Endodermal cell (in vitro differentiated cells): ENCODE results near the gene COPA. TPM values are rescaled to one million over a fixed set of nuclear protein-coding genes. Genes with fewer than 3 reads are reported as not detected.

Source experiments
- DNase-seq: peaks from one replicate; pipeline ENCODE4 v3.0.0-alpha.2; 2017
- H3K27ac ChIP-seq: 2 replicates; pipeline ENCODE4 v1.5.1; 2013; ENCODE audit warnings: mild to moderate bottlenecking, low read depth, low read length, moderate library complexity
- H3K27me3 ChIP-seq: 2 replicates; pipeline ENCODE4 v1.6.1; 2013; ENCODE audit warnings: mild to moderate bottlenecking, low read length, moderate library complexity; ENCODE audit not compliant: insufficient read depth, control insufficient read depth, poor library complexity, severe bottlenecking
- H3K36me3 ChIP-seq: 2 replicates; pipeline ENCODE4 v1.7.0; 2013; ENCODE audit warnings: mild to moderate bottlenecking, low read length, moderate library complexity; ENCODE audit not compliant: control insufficient read depth, insufficient read depth
- H3K4me1 ChIP-seq: one replicate; pipeline ENCODE4 v1.7.0; 2013; ENCODE audit warnings: low read length; ENCODE audit not compliant: control insufficient read depth, insufficient read depth
- H3K4me3 ChIP-seq: 2 replicates; pipeline ENCODE4 v1.5.1; 2013; ENCODE audit warnings: mild to moderate bottlenecking, low read length, moderate library complexity
- H3K9ac ChIP-seq: 2 replicates; pipeline ENCODE4 v1.6.1; 2013; ENCODE audit warnings: mild to moderate bottlenecking, low read length, moderate library complexity; ENCODE audit not compliant: poor library complexity, severe bottlenecking; ENCODE audit errors: extremely low read depth
- H3K9me3 ChIP-seq: 2 replicates; pipeline ENCODE4 v1.6.1; 2013; ENCODE audit warnings: mild to moderate bottlenecking, low read length, moderate library complexity; ENCODE audit not compliant: control insufficient read depth
- H3K27ac Mint-ChIP-seq: 2 replicates; pipeline ENCODE4 v1.8.0; 2020; ENCODE audit warnings: mixed read lengths
- H3K27me3 Mint-ChIP-seq: 2 replicates; pipeline ENCODE4 v1.8.0; 2021; ENCODE audit warnings: mild to moderate bottlenecking, mixed read lengths; ENCODE audit not compliant: insufficient read depth
- H3K36me3 Mint-ChIP-seq: 2 replicates; pipeline ENCODE4 v1.8.0; 2020; ENCODE audit warnings: low read depth, mixed read lengths
- H3K4me1 Mint-ChIP-seq: 2 replicates; pipeline ENCODE4 v1.8.0; 2020; ENCODE audit warnings: mixed read lengths
- H3K4me3 Mint-ChIP-seq: 2 replicates; pipeline ENCODE4 v1.8.0; 2020; ENCODE audit warnings: mild to moderate bottlenecking, moderate library complexity, mixed read lengths
- H3K9me3 Mint-ChIP-seq: 2 replicates; pipeline ENCODE4 v1.8.0; 2020; ENCODE audit warnings: mild to moderate bottlenecking, mixed read lengths
- CTCF ChIP-seq: fragments of 200-600 bp; sonication (generic); conservative IDR thresholded peaks from 2 replicates; pipeline ENCODE4 v1.5.0; 2021; ENCODE audit warnings: antibody characterized with exemption, mild to moderate bottlenecking
- WGBS, 2 experiments: methylation state at CpG; one replicate each; pipeline versions ENCODE4 v1.1.5 to v1.1.7; 2013; ENCODE audit warnings: missing lambda C conversion rate in 2 of 2, mixed read lengths in 1 of 2; ENCODE audit not compliant: insufficient coverage in 1 of 2, insufficient read length in 1 of 2; 5-methylcytosine and 5-hydroxymethylcytosine counted together
- total RNA-seq, 2 donors: library from RNA; stranded (reverse); fragmentation: NEBNext Ultra II Directional in 1 of 2; extraction: Animal tissue kit (Norgen Biotek cat#: 25700) in 1 of 2; gene quantifications; 2 replicates in 1 of 2; 3 replicates in 1 of 2; pipeline ENCODE4 v1.2.1, GENCODE V29; 2021

COPA gene
- total RNA-seq, 2 donors from 2014 or later: 159 to 174 TPM

DNA sequence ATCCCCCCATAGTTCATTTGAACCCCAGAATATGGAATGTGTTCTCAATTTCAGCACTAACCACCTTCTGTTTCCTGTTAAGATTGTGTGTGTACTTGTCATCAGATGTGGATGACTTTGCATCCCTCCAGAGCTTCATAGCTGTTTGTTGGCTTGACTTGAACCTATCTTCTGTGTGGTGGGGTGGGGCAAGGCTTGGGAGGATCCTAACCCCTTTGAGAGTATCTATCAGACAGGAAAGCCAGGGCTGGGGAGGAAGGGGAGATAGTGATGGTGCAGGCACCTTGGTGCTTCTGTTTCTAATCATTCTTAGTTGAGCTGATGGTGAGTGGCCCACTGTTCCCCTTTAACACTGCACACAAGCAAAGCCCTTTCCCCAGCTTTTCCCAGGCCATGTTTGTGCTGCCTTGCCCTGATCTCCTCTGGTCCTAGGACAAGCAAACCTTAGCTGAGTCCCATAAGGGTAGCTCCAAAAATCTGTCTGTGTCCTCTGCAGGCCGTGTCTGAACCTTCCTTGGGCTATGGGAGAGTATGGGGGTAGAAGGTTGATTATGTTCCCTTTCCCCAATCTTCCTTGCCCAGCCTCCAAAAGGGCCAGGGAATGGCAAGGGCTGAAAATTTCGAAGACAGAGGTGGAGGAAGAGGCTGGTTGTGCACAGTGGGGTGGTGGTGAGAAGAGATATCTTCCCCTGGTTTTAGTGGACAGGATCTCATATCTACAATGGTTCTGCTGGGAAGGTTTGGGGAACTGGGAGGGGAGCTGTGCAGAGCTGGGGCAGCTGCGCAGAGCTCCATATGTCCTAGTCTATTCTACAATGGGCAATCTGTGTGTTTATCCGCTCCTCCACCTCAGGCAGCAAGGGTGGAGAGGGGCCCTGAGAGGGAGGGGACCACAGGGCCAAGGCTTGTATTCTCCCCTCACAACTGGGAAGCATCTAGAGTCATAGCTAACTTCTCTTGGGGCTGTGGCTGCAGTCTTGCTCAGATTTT, 25.2 kb upstream of the COPA start:
- Mint-ChIP-seq H3K36me3 (no peaks in the 10 kb centered on the region), H3K4me1 (no peaks in the 10 kb centered on the region), H3K9me3 (no peaks in the 10 kb centered on the region), H3K4me3 (no peak overlapping the region), H3K27ac (no peak overlapping the region), H3K27me3 (no peaks in the 10 kb centered on the region)
- H3K9ac ChIP-seq: no peak overlapping the region
- H3K36me3 ChIP-seq: no peaks in the 10 kb centered on the region
- H3K4me1 ChIP-seq: no peaks in the 10 kb centered on the region
- peak overlapping the region; percentile 0 for H3K27ac ChIP-seq
- no peak for DNase-seq
- 93 to 100% methylated on average over 2 to 4 of the region's 4 CpGs for WGBS, 2 experiments
- no peaks in the 10 kb centered on the region for H3K9me3 ChIP-seq
- no peak overlapping the region for H3K4me3 ChIP-seq
- H3K27me3 ChIP-seq: no peaks in the 10 kb centered on the region
- no peak for TF ChIP-seq CTCF

GRCh38 chr1:160367516-160367900, 24.5 kb upstream of the COPA start:
- Histone ChIP-seq H3K9me3 (no peaks in the 10 kb centered on the region), H3K27ac (peak overlapping the region; percentile 58), H3K27me3 (no peaks in the 10 kb centered on the region), H3K4me1 (no peaks in the 10 kb centered on the region), H3K9ac (no peak overlapping the region), H3K4me3 (no peak overlapping the region), H3K36me3 (no peaks in the 10 kb centered on the region)
- Mint-ChIP-seq H3K36me3 (no peaks in the 10 kb centered on the region), H3K9me3 (no peaks in the 10 kb centered on the region), H3K4me3 (no peak overlapping the region), H3K4me1 (peaks cover 3% of the 10 kb centered on the region), H3K27ac (no peak overlapping the region), H3K27me3 (no peaks in the 10 kb centered on the region)
- DNase-seq: no peak
- 87 to 90% methylated on average over 3 to 4 of the region's 4 CpGs for WGBS, 2 experiments
- no peak for TF ChIP-seq CTCF

GRCh38 chr1:160366731-160367515, 23.9 kb upstream of the COPA start, which contains the start of gene NHLH1:
NHLH1 (plus strand) TSS chr1:160367071; CDS start chr1:160370732, 3,661 bp downstream.
- Mint-ChIP-seq H3K27ac (no peak within 1 kb of the TSS), H3K27me3 (no peaks in the 10 kb centered on the region), H3K9me3 (no peaks in the 10 kb centered on the region), H3K4me1 (peaks cover 8% of the 10 kb centered on the region), H3K36me3 (no peaks in the 10 kb centered on the region), H3K4me3 (no peak within 1 kb of the TSS)
- Histone ChIP-seq H3K36me3 (no peaks in the 10 kb centered on the region), H3K4me1 (no peaks in the 10 kb centered on the region), H3K9me3 (no peaks in the 10 kb centered on the region), H3K27me3 (no peaks in the 10 kb centered on the region), H3K9ac (no peak within 1 kb of the TSS), H3K4me3 (no peak within 1 kb of the TSS), H3K27ac (peak within 1 kb of the TSS; percentile 86)
- 78 to 82% methylated on average over 7 to 14 of the region's 15 CpGs for WGBS, 2 experiments
- TF ChIP-seq CTCF: no peak
- no peak for DNase-seq
